Measurements from ENCODE around the gene SEC16A.
A peak's percentile ranks its signal among the peaks of the same experiment; 100 is the strongest.
"Not testable (repeated sequence)": the region's sequence is repeated elsewhere in the genome, so short reads cannot be mapped to it uniquely, and the experiment has no call there.

SEC16A gene

DNA sequence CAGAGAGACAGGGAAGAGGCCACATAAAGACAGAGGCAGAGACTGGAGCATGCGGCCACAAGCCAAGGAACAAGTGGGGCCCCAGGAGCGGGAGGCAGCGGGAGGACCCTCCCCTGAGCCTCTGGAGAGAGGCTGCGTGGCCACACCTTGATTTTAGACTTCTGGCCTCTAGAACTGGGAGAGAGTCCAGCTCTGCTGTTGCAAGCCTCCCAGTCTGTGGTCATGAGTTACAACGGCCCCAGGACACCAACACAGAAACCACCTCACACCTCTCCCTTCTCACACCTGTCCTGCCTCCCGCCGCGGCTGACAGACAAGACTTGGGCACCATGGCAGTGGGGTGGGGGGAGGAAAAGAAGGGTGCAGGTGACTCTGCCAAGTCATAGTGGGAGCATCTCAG is 45.4 kb downstream of the SEC16A start:
- peak; percentile 8 for DNase-seq

DNA sequence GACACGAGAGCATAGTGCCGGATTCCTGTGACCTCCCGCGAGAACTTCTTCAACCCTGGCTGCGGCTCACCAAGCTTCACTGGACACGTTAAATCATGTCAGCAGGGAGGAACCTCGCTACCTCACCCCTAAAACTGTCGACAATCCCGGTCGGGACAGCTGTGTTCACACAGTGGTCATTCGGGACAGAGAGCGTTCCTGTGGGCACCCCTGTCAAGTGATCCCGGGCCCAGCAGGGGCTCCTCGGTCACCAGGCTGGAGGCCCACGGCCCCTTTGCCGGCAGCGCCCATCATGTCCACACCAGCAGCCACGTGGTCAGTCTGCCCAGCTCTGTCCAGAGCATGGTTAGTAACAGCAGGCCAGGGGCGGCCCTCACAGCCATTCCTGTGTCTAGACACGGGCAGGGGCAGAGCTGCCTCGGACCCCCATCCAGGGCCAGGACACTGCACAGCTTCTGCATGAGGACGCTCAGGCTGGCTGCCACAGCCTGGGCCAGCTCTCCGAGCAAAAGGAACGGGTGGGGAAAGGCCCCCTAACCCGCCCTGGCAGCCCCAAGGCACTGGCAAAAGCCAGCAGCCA is 46.7 kb downstream of the SEC16A start:
- no peak for DNase-seq

DNA sequence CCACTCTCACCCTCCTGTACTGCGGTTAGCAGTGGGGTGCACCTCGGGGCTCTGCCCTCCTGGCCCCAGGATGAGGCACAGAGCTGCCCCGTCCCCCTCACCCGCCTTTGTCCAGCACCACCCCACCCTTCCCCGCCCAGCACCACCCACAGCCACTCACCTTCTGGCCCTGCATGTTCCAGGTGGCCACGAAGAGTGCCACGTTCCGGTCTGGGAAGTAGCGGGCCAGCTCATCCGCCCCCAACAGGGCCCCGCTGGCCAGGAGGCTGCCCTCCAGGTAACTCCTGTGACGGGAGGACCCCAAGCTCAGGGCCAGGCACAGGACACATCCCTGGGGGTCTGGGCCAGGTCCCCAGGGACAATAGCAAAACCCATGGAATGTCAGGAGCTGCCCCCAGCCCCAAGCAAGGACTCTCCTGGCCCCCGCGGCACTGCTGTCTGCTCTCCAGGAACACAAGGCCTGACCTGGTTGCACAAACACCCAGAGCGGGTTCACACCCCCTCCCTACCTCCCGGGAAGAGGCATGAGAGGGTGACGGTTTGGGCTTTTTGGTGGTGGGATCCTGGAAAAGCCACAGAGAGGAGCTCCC is 48.2 kb downstream of the SEC16A start:
- no peak for DNase-seq

DNA sequence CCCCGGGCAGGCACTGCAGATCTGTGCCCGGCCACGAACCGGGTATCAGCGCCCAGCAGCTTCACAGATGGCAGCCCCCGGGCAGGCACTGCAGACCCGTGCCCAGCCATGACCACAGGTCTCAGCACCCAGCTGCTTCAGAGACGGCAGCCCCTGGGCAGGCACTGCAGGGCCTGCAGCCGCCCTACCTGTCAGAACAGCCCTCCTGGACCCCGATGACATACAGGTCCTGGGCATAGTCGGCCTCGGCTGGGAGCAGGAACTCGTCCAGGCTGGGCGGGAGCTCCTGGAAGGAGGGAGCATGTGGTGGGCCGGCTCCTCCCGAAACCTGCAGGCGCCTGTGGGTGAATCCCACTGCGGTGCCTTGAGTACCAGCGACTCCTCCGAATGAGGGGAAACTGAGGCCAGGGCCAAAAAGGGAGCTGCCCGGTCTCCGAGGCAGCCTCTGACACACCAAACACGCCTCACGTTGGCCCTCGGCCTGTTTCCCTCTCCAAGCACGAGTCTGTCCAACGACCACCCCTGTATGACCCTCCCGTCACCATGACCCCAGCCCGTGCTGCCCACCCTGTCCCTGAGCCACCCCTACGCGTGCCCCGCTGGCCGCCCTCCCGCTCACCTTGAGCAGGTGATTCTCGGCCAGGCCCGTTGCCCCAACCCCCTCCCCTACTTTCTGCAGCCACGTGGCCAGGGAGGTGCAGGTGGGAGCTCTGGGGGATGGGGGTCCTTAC is 48.8 kb downstream of the SEC16A start:
- no peak for DNase-seq

DNA sequence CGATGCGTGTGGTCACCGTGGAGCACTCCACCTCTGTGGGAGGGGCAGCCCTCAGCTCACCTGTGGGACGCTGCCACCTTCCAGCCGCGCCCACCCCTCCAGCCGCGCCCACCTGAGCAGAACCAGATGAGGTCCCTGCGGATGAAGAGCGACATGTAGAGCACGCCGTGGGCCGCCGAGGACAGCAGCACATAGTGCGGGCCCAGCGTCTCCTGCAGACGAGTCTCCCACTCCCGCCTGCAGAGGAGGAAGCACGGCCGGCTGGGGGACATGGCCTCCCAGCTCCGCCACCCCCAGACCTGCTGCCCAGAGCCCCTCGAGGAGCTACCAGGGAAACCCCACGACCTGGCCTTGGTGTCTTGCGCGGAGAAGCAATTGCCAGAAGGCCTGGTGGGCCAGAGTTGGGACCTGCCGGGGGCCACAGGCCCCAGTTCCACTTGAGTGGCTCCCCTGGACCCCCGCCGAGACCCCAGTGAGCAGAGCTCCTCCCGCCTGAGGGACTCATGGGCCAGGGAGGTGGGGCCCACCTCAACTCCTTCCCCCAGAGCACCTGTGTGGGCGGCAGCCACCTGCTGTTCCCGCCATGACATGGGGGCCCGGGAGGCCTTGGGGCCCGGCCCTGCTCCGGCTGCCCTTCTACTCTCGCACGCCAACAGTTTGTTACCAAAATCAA is 49.7 kb downstream of the SEC16A start:
- DNase-seq, result no peak

DNA sequence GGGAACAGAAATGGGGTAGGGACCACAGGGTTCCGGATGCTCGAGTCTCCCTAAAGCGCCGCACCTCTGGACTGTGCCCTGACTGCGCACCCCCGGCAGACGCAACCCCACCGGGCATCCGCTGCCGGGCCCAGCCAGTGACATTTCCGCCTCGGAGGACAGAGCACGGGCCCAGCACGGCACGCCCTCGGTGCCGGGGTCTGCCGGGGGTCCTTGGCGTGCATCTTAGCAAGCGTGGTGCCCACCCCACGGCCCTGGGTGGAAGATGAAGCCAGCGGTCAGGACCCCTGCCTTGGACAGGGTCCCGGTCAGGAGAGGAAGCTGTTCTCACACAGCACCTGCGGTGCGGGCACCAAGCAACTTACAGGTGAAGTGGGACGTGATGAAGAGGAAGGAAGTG is 50.2 kb downstream of the SEC16A start:
- no peak for DNase-seq

DNA sequence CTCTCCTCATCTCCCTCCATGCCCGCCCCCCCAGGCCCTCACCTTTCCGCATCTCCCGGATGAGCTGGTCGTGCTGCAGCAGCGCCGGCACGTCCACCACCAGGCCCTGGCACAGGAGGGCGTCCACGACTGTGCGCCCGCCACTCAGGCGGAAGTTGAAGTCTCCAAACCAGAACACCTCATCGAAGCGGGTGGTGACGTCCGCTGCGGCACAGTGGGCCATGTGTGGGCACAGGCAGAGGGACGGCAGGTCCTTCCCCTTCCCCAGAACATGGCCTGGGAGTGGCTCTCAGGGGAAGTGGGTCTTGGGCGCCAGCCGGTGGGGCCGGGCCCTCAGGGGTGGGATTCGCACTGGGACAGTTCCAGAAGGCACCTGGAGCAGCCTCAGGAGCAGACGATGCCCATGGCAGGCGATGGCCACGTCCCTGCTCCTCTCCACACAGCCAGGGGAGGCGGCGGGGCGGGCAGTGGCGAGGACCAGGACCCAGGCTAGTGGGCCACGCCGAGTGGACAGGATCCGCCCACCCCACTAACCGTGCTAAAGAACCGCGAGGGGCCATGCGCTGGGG is 51.0 kb downstream of the SEC16A start:
- DNase-seq, result no peak

DNA sequence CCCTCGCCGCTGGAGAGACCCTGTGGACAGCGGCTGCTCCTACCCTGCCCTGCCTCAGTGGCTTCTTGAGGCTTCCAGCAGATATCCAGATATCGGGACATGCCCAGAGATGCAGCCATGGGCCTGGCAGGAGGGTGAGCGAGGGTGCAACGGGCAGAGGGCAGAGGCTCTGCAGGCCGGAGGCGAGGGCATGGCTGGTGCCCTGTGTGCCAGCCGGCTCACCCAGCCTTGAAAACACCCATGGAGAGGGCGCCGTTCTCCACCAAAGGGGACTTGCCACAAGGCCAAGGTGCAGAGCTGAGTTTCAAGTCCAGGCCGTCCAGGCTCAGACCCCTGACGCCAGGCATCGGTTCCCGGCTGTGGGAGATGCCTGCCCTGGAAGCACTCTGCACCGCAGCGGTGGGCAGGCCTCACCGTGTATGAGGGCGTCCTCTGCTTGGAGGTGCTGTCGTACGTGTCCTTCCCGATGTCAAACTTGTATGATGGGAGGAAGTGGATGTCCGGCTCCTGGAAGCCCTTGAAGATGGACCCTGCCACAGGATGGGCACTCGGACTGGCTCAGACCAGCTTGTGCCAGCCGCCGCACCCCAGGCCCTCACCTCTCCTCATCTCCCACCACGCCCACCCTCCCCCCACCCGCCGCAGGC is 52.1 kb downstream of the SEC16A start:
- no peak for DNase-seq

DNA sequence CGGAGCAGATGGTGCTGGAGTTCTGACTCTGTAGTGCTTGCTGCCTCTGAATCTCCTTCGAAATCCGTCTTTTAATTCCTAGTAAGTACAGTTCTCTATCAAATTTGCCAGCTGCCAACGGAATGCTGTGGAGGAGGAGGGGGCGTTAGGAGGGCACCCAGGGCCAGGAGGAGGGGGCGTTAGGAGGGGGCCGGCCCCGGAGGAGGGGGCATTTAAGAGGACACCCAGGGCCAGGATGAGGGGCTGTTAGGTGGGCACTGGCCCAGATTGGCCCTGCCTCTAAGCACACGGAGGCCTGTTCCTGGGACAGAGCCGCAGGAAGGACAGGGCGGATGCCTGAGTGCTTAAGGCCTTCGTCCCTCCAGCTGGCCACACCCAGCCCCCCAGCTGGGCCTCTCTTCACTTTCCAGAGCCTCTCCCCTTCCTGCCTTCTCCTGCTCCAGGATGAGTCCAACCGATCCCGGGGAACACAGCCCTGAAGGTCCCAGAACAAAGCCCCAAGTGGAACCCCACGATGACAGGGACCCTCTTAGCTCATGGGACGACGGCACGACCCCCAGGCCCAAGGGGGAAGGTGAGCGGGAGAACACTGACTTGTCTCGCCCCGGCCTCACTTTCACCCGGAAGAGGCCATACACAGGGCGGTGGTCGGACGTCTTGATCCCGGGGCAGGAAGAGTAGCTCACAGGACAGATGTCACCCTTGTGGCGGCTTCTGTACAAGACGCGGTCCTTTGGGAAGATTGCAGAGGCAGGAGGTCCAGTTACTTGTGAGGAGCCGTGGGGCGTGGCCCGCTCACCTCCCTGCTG is 53.0 kb downstream of the SEC16A start:
- DNase-seq, result no peak

DNA sequence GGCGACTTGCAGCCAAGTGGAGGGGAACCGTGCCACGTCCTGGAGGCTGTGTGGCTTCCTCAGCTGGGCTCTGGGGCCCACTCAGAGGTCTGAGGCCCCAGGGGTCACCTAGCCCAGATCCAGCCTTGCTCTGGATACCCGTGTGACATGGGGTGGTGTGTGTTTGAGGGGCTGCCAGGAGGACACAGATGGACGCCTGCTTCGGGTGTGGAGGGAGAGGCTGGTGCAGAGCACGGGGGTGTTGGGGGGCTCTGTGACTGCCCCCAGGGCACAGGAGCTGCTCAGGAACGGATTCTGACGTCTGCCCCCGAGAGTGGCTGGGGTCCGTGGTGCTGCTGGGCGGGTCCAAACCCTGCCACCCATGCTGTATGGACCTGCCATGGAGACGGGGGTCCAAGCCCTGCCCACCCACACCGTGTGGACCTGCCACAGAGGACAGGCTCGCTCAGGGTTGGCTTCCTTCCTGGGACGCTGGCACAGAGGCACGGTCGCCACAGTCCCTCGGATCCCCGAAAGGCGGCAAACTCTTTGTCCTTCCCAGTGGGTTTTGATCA is 53.7 kb downstream of the SEC16A start:
- no peak for DNase-seq

DNA sequence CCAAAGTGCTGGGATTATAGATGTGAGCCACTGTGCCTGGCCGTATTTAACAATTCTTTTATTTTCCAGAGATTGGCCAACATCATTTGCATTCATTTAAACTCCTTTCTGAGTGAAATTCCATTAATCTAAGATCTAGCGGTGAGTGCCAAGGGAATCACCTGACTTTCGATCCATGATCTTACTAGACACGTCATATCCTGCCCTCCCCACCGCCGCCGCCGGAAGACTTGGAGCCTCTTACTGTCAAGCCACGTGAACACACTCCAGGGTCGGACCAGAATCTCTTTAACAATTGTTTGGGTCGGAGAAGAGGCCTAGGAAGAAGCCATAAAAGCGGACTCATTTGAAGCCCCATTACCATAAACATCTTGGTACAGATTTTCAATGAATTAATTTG is 56.1 kb downstream of the SEC16A start:
- DNase-seq, result no peak

DNA sequence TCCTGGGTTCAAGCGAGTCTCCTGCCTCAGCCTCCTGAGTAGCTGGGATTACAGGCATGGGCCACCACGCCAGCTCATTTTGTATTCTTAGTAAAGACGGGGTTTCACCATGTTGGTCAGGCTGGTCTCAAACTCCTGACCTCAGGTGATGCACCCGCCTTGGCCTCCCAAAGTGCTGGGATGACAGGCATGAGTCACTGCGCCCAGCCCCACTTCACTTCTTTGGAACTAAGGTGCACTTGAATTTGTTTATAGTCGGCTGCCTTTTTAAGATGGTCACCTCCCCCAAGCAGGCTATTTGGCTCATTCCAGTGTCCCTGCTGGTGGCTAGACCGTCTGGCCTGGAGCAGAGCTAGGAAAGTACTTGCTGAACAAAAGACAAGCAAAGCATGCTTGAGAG is 57.5 kb downstream of the SEC16A start:
- DNase-seq, result not testable (repeated sequence)

DNA sequence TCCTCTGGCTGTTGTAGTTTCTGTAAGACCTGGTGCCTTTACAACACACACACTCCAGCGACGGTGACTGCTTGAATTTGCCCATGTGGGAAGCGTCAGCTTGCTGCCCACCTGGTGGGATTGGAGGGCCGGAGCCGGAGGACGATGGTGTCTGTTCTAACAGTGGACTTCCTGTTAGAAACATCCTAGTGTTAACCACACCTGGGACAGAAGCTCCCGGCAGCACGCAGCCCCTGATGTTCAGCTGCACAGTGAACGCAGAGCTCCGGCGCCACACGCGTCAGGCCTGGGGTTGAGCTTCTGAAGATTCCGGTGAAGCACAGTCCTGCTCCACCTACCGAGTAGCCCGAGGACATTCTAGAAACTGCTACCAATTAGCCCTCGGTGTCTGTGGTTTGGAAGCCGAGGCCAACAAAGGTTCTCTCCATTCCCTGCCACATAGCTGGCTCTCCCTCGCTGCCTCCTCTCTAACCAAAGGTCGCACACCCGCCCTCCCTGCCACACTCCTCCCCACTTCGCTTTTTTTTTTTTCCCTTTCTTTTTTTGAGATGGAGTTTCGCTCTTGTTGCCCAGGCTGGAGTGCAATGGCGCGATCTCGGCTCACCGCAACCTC is 58.0 kb downstream of the SEC16A start:
- DNase-seq, result no peak

DNA sequence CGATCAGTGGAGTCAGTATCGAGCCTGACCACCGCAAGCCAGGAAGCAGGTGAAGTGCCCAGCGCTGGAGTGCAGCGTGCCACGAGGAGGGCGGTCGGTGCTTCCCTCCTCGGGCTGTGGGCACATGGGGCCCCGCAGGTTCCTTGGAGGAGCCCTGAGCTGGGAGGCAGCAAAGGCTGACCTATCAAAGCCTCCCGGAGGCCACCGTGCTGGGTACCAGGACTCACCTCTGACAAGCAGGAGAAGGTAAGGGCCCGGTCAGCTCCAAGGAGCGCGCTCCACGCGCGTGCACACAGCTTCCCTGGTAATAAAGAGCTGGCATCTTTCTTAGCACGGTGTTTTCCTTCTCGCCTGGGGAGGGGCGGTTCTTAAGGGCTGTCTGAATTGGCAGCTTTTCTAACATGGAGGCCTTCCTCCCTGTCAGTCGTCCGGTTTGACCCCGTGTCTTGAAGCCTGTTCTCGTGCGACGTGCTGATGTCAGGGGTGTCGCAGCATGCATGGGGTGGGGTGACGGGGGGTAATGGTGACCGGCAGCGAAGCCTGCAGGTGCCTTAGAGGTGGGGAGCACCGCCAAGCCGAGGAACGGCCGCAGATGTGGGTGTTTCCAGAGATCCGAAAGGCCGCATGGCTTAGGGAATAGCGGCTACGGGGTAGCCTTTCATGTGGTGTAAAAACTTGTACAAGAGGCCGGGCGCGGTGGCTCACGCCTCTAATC is 59.3 kb downstream of the SEC16A start:
- DNase-seq, result no peak

DNA sequence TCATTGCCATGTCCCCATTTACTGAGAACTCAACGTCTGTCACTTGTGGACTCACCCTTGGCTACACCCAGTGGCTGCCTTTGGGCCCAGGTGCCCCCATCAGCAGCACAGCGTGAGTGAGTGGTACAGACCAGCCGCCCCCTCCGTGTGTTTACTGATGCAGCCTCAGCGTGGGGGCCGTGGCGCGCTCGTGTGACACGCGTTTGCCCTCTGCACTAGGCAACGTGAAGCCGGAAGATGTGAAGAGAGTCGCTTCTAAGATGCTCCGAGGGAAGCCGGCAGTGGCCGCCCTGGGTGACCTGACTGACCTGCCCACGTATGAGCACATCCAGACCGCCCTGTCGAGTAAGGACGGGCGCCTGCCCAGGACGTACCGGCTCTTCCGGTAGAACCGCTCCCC is 60.0 kb downstream of the SEC16A start:
- no peak for DNase-seq

DNA sequence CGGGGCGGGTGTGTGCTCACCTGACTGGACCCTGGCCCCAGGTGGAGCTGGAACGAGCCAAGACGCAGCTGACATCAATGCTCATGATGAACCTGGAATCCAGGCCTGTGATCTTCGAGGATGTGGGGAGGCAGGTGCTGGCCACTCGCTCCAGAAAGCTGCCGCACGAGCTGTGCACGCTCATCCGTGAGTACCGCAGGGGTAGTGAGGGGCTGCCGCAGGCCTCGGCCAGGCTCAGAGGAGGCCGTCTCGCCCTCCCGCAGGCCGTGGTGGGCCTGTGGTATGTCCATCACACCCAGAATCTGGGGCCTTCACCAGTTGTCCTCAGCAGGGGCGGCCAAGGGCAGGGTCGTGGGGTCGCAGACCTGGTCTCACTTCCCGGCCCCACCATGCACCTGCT is 61.0 kb downstream of the SEC16A start:
- DNase-seq, result no peak

DNA sequence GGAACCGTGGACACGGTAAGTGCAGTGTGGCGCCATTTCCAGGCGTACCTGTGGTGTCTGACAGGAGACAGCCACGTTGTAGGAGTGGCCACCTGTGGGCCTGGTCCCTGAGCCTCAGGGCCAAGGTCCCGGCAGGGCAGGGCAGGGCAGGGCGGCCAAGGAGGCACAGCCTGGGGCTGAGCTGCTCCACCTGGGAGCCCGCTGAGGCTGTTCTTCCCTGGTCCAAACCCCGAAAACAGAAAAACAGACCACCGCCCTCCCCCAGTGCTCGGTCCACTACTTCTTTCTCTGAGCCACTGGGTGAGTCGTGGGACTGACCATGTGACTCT is 63.8 kb downstream of the SEC16A start:
- no peak for DNase-seq

DNA sequence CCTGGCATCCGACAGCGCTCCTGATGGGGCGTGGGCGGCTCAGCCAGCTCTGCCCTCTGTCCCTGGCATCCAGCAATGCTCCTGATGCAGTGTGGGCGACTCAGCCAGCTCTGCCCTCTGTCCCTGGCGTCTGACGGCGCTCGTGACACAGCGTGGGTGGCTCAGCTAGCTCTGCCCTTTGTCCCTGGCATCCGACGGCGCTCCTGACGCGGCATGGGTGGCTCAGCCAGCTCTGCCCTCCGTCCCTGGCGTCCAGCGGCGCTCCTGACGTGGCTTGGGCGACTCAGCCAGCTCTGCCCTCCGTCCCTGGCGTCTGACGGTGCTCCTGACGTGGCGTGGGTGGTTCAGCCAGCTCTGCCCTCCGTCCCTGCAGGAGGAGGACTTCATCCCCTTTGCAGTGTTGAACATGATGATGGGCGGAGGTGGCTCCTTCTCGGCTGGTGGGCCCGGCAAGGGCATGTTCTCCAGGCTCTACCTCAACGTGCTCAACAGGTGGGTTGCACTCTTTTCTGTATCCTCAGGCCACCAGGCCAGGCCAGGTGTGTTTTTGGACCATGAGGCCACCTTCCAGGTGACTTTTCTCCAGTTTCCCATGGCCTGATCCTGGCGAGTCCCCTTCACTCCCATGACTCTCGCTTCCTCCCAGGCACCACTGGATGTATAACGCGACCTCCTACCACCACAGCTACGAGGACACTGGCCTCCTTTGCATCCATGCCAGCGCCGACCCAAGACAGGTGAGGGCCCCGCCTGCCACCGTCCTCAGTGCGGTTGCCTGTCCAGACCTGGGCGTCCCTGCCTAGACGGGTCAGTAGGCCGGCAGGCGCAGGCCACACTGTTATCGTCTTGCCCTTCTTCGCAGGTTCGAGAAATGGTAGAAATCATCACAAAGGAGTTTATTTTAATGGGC is 64.4 kb downstream of the SEC16A start:
- DNase-seq, result no peak

DNA sequence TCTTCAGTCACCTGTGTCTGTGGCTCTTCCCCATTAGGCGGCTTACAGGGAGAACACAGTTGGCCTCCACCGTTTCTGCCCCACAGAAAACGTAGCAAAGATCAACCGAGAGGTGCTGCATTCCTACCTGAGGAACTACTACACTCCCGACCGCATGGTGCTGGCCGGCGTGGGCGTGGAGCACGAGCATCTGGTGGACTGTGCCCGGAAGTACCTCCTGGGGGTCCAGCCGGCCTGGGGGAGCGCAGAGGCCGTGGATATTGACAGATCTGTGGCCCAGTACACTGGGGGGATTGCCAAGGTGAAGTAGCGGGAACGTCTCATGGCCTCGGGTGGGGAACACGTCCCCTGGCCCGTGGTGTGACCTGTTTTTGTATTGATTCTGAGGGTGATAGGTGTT is 65.9 kb downstream of the SEC16A start:
- no peak for DNase-seq

DNA sequence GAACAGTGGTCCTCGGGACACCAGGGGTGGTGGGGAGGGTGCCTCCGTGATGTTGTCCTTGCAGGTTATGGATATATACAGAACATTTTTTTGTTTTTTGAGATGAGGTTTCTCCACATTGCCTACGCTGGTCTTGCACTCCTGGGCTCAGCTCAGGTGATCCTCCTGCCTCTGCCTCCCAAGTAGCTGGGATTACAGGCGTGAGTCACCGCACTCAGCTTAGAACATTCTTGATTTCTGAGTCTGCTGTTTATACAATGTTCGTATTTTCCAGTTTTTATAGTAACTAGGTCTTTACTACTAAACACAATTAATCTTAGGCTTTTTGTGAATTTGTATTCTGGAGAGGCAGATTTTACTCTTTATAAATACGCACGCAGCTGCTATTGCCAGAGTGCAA is 66.4 kb downstream of the SEC16A start:
- DNase-seq, result no peak
